Measurements from ENCODE around the gene PRKCE.

PRKCE gene

GRCh38 chr2:46232860-46233259, 581.4 kb downstream of the PRKCE start:
- Histone ChIP-seq H3K36me3 (no peaks in the 10 kb centered on the region), H3K9me3 (no peaks in the 10 kb centered on the region), H3K4me1 (peaks cover 2% of the 10 kb centered on the region), H3K27me3 (no peaks in the 10 kb centered on the region), H3K4me3 (ENCODE audit: low read depth, low read length) (no peak overlapping the region)
- TF ChIP-seq CTCF (IDR thresholded peaks at IDR 0.05; ENCODE audit: low read depth, low read length) = no peak
- DNase-seq = no peak

- H3K27me3 ChIP-seq = no peaks in the 10 kb centered on the region
- no peaks in the 10 kb centered on the region for H3K9me3 ChIP-seq
- no peak overlapping the region for H3K4me3 ChIP-seq (ENCODE audit: low read depth, low read length)
- no peaks in the 10 kb centered on the region for H3K36me3 ChIP-seq
- DNase-seq = no peak
- H3K4me1 ChIP-seq = peaks cover 2% of the 10 kb centered on the region
- TF ChIP-seq CTCF (IDR thresholded peaks at IDR 0.05; ENCODE audit: low read depth, low read length) = no peak
Observed at GRCh38 chr2:46236006-46236875, 584.8 kb downstream of the PRKCE start.

GRCh38 chr2:46236876-46237859, 585.7 kb downstream of the PRKCE start:
- Histone ChIP-seq H3K4me1 (peaks cover 2% of the 10 kb centered on the region), H3K36me3 (no peaks in the 10 kb centered on the region), H3K9me3 (no peaks in the 10 kb centered on the region), H3K27me3 (no peaks in the 10 kb centered on the region), H3K4me3 (ENCODE audit: low read depth, low read length) (no peak overlapping the region)
- TF ChIP-seq CTCF (IDR thresholded peaks at IDR 0.05; ENCODE audit: low read depth, low read length) = no peak
- DNase-seq = no peak

Measured in BE2C (cell line).